ENCODE results near the gene BRMS1.
A peak's percentile ranks its signal among the peaks of the same experiment; 100 is the strongest.
"Not testable (repeated sequence)": the region's sequence is repeated elsewhere in the genome, so short reads cannot be mapped to it uniquely, and the experiment has no call there.

Gene BRMS1

GRCh38 chr11:66335531-66336233, 9.2 kb downstream of the BRMS1 start:
- no peak for FAIRE-seq

GRCh38 chr11:66334605-66335442, 10.1 kb downstream of the BRMS1 start:
- no peak for FAIRE-seq

- no peak for FAIRE-seq
Observed at GRCh38 chr11:66333896-66334604, 10.9 kb downstream of the BRMS1 start.

- no peak for FAIRE-seq
Observed at GRCh38 chr11:66333220-66333877, 11.6 kb downstream of the BRMS1 start.

- FAIRE-seq: no peak
Observed at GRCh38 chr11:66332371-66333219, 12.3 kb downstream of the BRMS1 start.

GRCh38 chr11:66331542-66332370, 13.1 kb downstream of the BRMS1 start:
- FAIRE-seq: no peak

- FAIRE-seq: no peak
Observed at GRCh38 chr11:66330931-66331330, 14.0 kb downstream of the BRMS1 start.

GRCh38 chr11:66329165-66329673, 15.7 kb downstream of the BRMS1 start:
- FAIRE-seq: no peak

- peak; percentile 66 for FAIRE-seq
Observed at GRCh38 chr11:66328302-66329144, 16.4 kb downstream of the BRMS1 start.

- FAIRE-seq: no peak
Observed at GRCh38 chr11:66328031-66328301, 16.9 kb downstream of the BRMS1 start.

- no peak for FAIRE-seq
Observed at GRCh38 chr11:66327171-66328030, 17.5 kb downstream of the BRMS1 start.

GRCh38 chr11:66326261-66327111, 18.4 kb downstream of the BRMS1 start:
- no peak for FAIRE-seq

GRCh38 chr11:66325263-66325671, 19.6 kb downstream of the BRMS1 start:
- FAIRE-seq: no peak

GRCh38 chr11:66324664-66325063, 20.2 kb downstream of the BRMS1 start:
- FAIRE-seq: no peak

- no peak for FAIRE-seq
Observed at GRCh38 chr11:66323684-66324083, 21.2 kb downstream of the BRMS1 start.

GRCh38 chr11:66322732-66323427, 22.0 kb downstream of the BRMS1 start:
- FAIRE-seq: no peak

- FAIRE-seq: no peak
Observed at GRCh38 chr11:66321606-66322005, 23.3 kb downstream of the BRMS1 start.

GRCh38 chr11:66320748-66321147, 24.2 kb downstream of the BRMS1 start:
- not testable (repeated sequence) for FAIRE-seq

All from TTC549 (cell line).